ENCODE data around the gene COX7A2.
A peak's percentile ranks its signal among the peaks of the same experiment; 100 is the strongest.

Gene COX7A2

GRCh38 chr6:75243333-75244062 lies at the start of gene COX7A2:
TSS of gene COX7A2 (minus strand) at chr6:75243801. CDS start at chr6:75243734, 67 bp downstream.
- peak; percentile 52 to 61 for DNase-seq (ENCODE audit: low read depth in 1 of 2, low spot score in 1 of 2)

GRCh38 chr6:75292555-75292954 lies 49.0 kb upstream of the COX7A2 start:
- DNase-seq (ENCODE audit: low read depth in 1 of 2, low spot score in 1 of 2) = no peak

GRCh38 chr6:75291744-75292143 lies 48.1 kb upstream of the COX7A2 start:
- DNase-seq (ENCODE audit: low read depth in 1 of 2, low spot score in 1 of 2) = no peak

GRCh38 chr6:75291331-75291730 lies 47.7 kb upstream of the COX7A2 start:
- no peak for DNase-seq (ENCODE audit: low read depth in 1 of 2, low spot score in 1 of 2)

GRCh38 chr6:75290136-75290945 lies 46.7 kb upstream of the COX7A2 start:
- no peak for DNase-seq (ENCODE audit: low read depth in 1 of 2, low spot score in 1 of 2)

- DNase-seq (ENCODE audit: low read depth in 1 of 2, low spot score in 1 of 2) = no peak
These were observed 44.4 kb upstream of the COX7A2 start for GRCh38 chr6:75288023-75288422.

- DNase-seq (ENCODE audit: low read depth in 1 of 2, low spot score in 1 of 2) = no peak
These were observed 43.8 kb upstream of the COX7A2 start for GRCh38 chr6:75287424-75287823.

GRCh38 chr6:75286955-75287354 lies 43.4 kb upstream of the COX7A2 start:
- DNase-seq (ENCODE audit: low read depth in 1 of 2, low spot score in 1 of 2) = no peak

GRCh38 chr6:75285283-75285639 lies 41.7 kb upstream of the COX7A2 start:
- DNase-seq (ENCODE audit: low read depth in 1 of 2, low spot score in 1 of 2) = no peak

- peak; percentile 87 to 90 for DNase-seq (ENCODE audit: low read depth in 1 of 2, low spot score in 1 of 2)
These were observed 41.2 kb upstream of the COX7A2 start, which contains the start of gene TMEM30A for GRCh38 chr6:75284632-75285282. TSS of gene TMEM30A (minus strand) at chr6:75284792. CDS start at chr6:75284638, 154 bp downstream.

- DNase-seq (ENCODE audit: low read depth in 1 of 2, low spot score in 1 of 2) = no peak
These were observed 40.5 kb upstream of the COX7A2 start for GRCh38 chr6:75283907-75284631.

GRCh38 chr6:75282706-75283105 lies 39.1 kb upstream of the COX7A2 start:
- no peak for DNase-seq (ENCODE audit: low read depth in 1 of 2, low spot score in 1 of 2)

- DNase-seq (ENCODE audit: low read depth in 1 of 2, low spot score in 1 of 2) = no peak
These were observed 38.1 kb upstream of the COX7A2 start for GRCh38 chr6:75281653-75282052.

- DNase-seq (ENCODE audit: low read depth in 1 of 2, low spot score in 1 of 2) = no peak
These were observed 36.7 kb upstream of the COX7A2 start for GRCh38 chr6:75280131-75280855.

GRCh38 chr6:75279418-75279817 lies 35.8 kb upstream of the COX7A2 start:
- DNase-seq (ENCODE audit: low read depth in 1 of 2, low spot score in 1 of 2) = no peak

- no peak for DNase-seq (ENCODE audit: low read depth in 1 of 2, low spot score in 1 of 2)
These were observed 35.0 kb upstream of the COX7A2 start for GRCh38 chr6:75278474-75279077.

- DNase-seq (ENCODE audit: low read depth in 1 of 2, low spot score in 1 of 2) = no peak
These were observed 31.5 kb upstream of the COX7A2 start for GRCh38 chr6:75275067-75275466.

GRCh38 chr6:75273009-75273408 lies 29.4 kb upstream of the COX7A2 start:
- DNase-seq (ENCODE audit: low read depth in 1 of 2, low spot score in 1 of 2) = no peak

- no peak for DNase-seq (ENCODE audit: low read depth in 1 of 2, low spot score in 1 of 2)
These were observed 28.7 kb upstream of the COX7A2 start for GRCh38 chr6:75272145-75272840.

GRCh38 chr6:75268988-75269354 lies 25.4 kb upstream of the COX7A2 start:
- DNase-seq (ENCODE audit: low read depth in 1 of 2, low spot score in 1 of 2) = no peak

Data from stimulated activated CD4-positive, alpha-beta T cell treated with anti-CD3 and anti-CD28 coated beads, Interleukin-15, amount 100 ng/mL, for 1 hour (primary cell).